ENCODE measurements around the gene PSMC2. TPM values are rescaled to one million over a fixed set of nuclear protein-coding genes. Genes with fewer than 3 reads are reported as not detected.

The PSMC2 gene
- total RNA-seq, 1 experiment from 2014 or later, result 128 TPM

DNA sequence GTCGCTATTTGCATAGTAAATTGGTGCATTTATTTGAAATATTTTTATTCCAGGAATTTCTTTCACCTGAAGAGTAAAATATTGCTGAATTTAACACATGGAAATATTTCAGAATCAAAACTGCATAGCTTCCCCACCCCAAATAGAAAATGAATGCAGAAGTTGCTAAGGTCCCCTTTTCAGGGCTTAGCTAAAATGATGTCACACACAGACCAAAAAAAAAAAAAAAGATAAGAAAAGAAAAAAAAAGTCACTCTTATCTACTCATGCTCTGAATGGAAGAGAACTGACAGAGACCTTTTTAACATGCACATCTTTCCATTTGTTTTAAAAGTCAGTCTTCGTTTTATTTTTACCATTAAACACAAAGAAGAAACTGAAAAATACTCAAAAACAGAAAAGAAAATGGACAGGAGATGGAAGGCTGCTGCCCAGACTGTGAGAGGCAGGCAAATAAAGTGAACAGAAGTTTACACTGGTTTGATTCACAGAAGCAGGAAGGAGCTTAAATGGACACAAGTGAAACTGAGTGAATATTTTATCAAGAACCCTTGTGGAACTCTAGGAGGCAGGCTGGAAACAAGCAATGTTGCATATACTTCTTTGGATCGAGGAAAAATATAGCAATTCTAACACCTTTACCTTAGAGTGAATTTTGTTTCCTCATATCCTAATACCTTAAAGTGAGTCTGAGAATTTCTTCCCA, 32.0 kb downstream of the PSMC2 start:
- H3K9me3 Mint-ChIP-seq, result no peaks in the 10 kb centered on the region

More for the DNA sequence above, 32.0 kb downstream of the PSMC2 start:
- Mint-ChIP-seq H3K4me3 (no peak overlapping the region), H3K36me3 (ENCODE audit: insufficient read depth in 1 of 3, low read depth in 3 of 3) (no peaks in the 10 kb centered on the region), H3K27ac (no peak overlapping the region), H3K4me1 (no peaks in the 10 kb centered on the region), H3K27me3 (ENCODE audit: low read depth) (peaks cover 3% of the 10 kb centered on the region; the same call in 1 of the 2 replicates)
- Histone ChIP-seq H4K8ac (replicated peaks; ENCODE audit: insufficient read length, low read depth, low read length) (no peak overlapping the region), H2BK5ac (ENCODE audit: insufficient read length, low read length) (no peak overlapping the region), H3K4me2 (ENCODE audit: insufficient read depth, insufficient read length, low read length) (no peak overlapping the region), H3K56ac (ENCODE audit: insufficient read length, low read depth, low read length) (no peak overlapping the region), H2BK12ac (ENCODE audit: insufficient read length, low read depth, low read length) (no peak overlapping the region), H2AFZ (ENCODE audit: low read length) (no peak overlapping the region), H3K27ac (ENCODE audit: insufficient read length, low read depth, low read length) (no peak overlapping the region), H3K9me3 (ENCODE audit: control insufficient read depth, low read depth, low read length) (no peaks in the 10 kb centered on the region), H3K4ac (ENCODE audit: low read depth, low read length) (no peak overlapping the region), H4K5ac (ENCODE audit: insufficient read length, low read depth, low read length) (no peak overlapping the region), H4K91ac (ENCODE audit: insufficient read length, low read depth, low read length) (no peak overlapping the region), H3T11ph (ENCODE audit: low read length) (no peak overlapping the region), H3K23me2 (ENCODE audit: insufficient read length, low read depth, low read length, poor library complexity, severe bottlenecking) (no peaks in the 10 kb centered on the region), H2AK5ac (ENCODE audit: insufficient read length, low read length) (no peak overlapping the region), H3K9ac (ENCODE audit: extremely low read depth, insufficient read length, low read length) (no peak overlapping the region), H2BK120ac (ENCODE audit: low read depth, low read length, poor library complexity, severe bottlenecking) (no peak overlapping the region), H3K79me2 (ENCODE audit: insufficient read depth, low read length) (no peaks in the 10 kb centered on the region), H3K27me3 (ENCODE audit: insufficient read depth, low read length) (no peaks in the 10 kb centered on the region), H3K14ac (ENCODE audit: insufficient read depth, low read length) (no peak overlapping the region), H2BK20ac (ENCODE audit: low read depth, low read length, poor library complexity, severe bottlenecking) (no peak overlapping the region), H3K23ac (ENCODE audit: insufficient read length, low read depth, low read length) (no peak overlapping the region), H3K79me1 (ENCODE audit: insufficient read depth, low read depth, low read length, poor library complexity, severe bottlenecking) (no peaks in the 10 kb centered on the region), H2BK15ac (ENCODE audit: low read depth, low read length) (no peak overlapping the region), H4K20me1 (ENCODE audit: control insufficient read depth, insufficient read depth, insufficient read length) (no peaks in the 10 kb centered on the region), H3K4me1 (ENCODE audit: insufficient read depth, low read length) (no peaks in the 10 kb centered on the region), H3K18ac (ENCODE audit: insufficient read length, low read depth, low read length) (no peak overlapping the region)
- no peak for DNase-seq
- TF ChIP-seq CTCF (conservative IDR thresholded peaks at IDR 0.05), result no peak
- WGBS (ENCODE audit: extremely low coverage, insufficient read length, low lambda C conversion rate), result no CpG with 5 or more reads among the region's 3 CpGs
